ENCODE results near the gene SLC30A9.

- TF ChIP-seq CTCF (IDR thresholded peaks at IDR 0.05; ENCODE audit: insufficient read depth, low read length, poor library complexity, severe bottlenecking) (no peak), EZH2phosphoT487 (conservative IDR thresholded peaks at IDR 0.05; ENCODE audit: low read length) (no peak)
Observed at GRCh38 chr4:42119886-42120285, 129.6 kb downstream of the SLC30A9 start.

All from SU-DHL-6 (cell line).